ENCODE data around the gene MIX23. TPM values are rescaled to one million over a fixed set of nuclear protein-coding genes. Genes with fewer than 3 reads are reported as not detected.
"Not testable (repeated sequence)": the region's sequence is repeated elsewhere in the genome, so short reads cannot be mapped to it uniquely, and the experiment has no call there.

Gene MIX23
- total RNA-seq, 1 donor from 2014 or later: 46.6 TPM

- H3K27me3 ChIP-seq (ENCODE audit: insufficient read depth, low read length): no peaks in the 10 kb centered on the region
- H3K36me3 Mint-ChIP-seq (ENCODE audit: low read depth, unreplicated experiment): peaks cover 3% of the 10 kb centered on the region
- no peak for TF ChIP-seq CTCF (IDR thresholded peaks at IDR 0.05; ENCODE audit: insufficient read depth, low read depth, low read length)
- TF ChIP-seq EZH2 (IDR thresholded peaks at IDR 0.05; ENCODE audit: insufficient read depth, low read length): no peak
- no peak overlapping the region for H3K4me3 ChIP-seq (ENCODE audit: insufficient read depth, low read depth, low read length)
- no peak overlapping the region for H2AFZ ChIP-seq (ENCODE audit: low read depth, low read length)
- no peaks in the 10 kb centered on the region for H3K36me3 ChIP-seq (ENCODE audit: insufficient read depth, low read length)
- H3K79me2 ChIP-seq (ENCODE audit: insufficient read depth, low read length): peaks cover 59% of the 10 kb centered on the region
- H3K4me1 Mint-ChIP-seq (ENCODE audit: low read depth, unreplicated experiment): no peaks in the 10 kb centered on the region
- no peaks in the 10 kb centered on the region for H3K27me3 Mint-ChIP-seq (ENCODE audit: low read depth, unreplicated experiment)
- no peaks in the 10 kb centered on the region for H3K9me3 Mint-ChIP-seq (ENCODE audit: unreplicated experiment)
- no peaks in the 10 kb centered on the region for H3K4me1 ChIP-seq (ENCODE audit: insufficient read depth, low read length)
- H3K9ac ChIP-seq (ENCODE audit: low read length): no peak overlapping the region
- H3K27ac ChIP-seq (ENCODE audit: low read depth, low read length): no peak overlapping the region
- no peak for DNase-seq (ENCODE audit: low read depth)
- H3K9me3 ChIP-seq (ENCODE audit: insufficient read depth, low read depth, low read length): no peaks in the 10 kb centered on the region
- H3K4me2 ChIP-seq (ENCODE audit: low read length): no peak overlapping the region
- FAIRE-seq: no peak
- H4K20me1 ChIP-seq (ENCODE audit: insufficient read depth, low read length): no peaks in the 10 kb centered on the region
- no peak overlapping the region for H3K4me3 Mint-ChIP-seq (ENCODE audit: unreplicated experiment)
- no peak overlapping the region for H3K27ac Mint-ChIP-seq (ENCODE audit: unreplicated experiment)
These were observed 5.1 kb downstream of the MIX23 start for GRCh38 chr3:122377975-122378374.

- no peak for DNase-seq (ENCODE audit: low read depth)
- H3K27ac Mint-ChIP-seq (ENCODE audit: unreplicated experiment): no peak overlapping the region
- no peak for TF ChIP-seq EZH2 (IDR thresholded peaks at IDR 0.05; ENCODE audit: insufficient read depth, low read length)
- TF ChIP-seq CTCF (IDR thresholded peaks at IDR 0.05; ENCODE audit: insufficient read depth, low read depth, low read length): no peak
- Histone ChIP-seq H3K4me1 (ENCODE audit: insufficient read depth, low read length) (no peaks in the 10 kb centered on the region), H3K36me3 (ENCODE audit: insufficient read depth, low read length) (no peaks in the 10 kb centered on the region), H2AFZ (ENCODE audit: low read depth, low read length) (no peak overlapping the region), H3K4me2 (ENCODE audit: low read length) (no peak overlapping the region), H3K9ac (ENCODE audit: low read length) (no peak overlapping the region), H3K4me3 (ENCODE audit: insufficient read depth, low read depth, low read length) (no peak overlapping the region), H3K79me2 (ENCODE audit: insufficient read depth, low read length) (peaks cover 31% of the 10 kb centered on the region), H3K27me3 (ENCODE audit: insufficient read depth, low read length) (no peaks in the 10 kb centered on the region), H3K27ac (ENCODE audit: low read depth, low read length) (no peak overlapping the region), H3K9me3 (ENCODE audit: insufficient read depth, low read depth, low read length) (no peaks in the 10 kb centered on the region), H4K20me1 (ENCODE audit: insufficient read depth, low read length) (no peaks in the 10 kb centered on the region)
- no peaks in the 10 kb centered on the region for H3K9me3 Mint-ChIP-seq (ENCODE audit: unreplicated experiment)
- FAIRE-seq: no peak
- H3K4me3 Mint-ChIP-seq (ENCODE audit: unreplicated experiment): no peak overlapping the region
- peaks cover 2% of the 10 kb centered on the region for H3K4me1 Mint-ChIP-seq (ENCODE audit: low read depth, unreplicated experiment)
- H3K36me3 Mint-ChIP-seq (ENCODE audit: low read depth, unreplicated experiment): peaks cover 3% of the 10 kb centered on the region
- H3K27me3 Mint-ChIP-seq (ENCODE audit: low read depth, unreplicated experiment): no peaks in the 10 kb centered on the region
These were observed 9.0 kb downstream of the MIX23 start for GRCh38 chr3:122374034-122374433.

- peaks cover 5% of the 10 kb centered on the region for H3K4me1 Mint-ChIP-seq (ENCODE audit: low read depth, unreplicated experiment)
- Histone ChIP-seq H3K4me1 (ENCODE audit: insufficient read depth, low read length) (peaks cover 3% of the 10 kb centered on the region), H3K9ac (ENCODE audit: low read length) (no peak overlapping the region), H3K27me3 (ENCODE audit: insufficient read depth, low read length) (no peaks in the 10 kb centered on the region), H3K9me3 (ENCODE audit: insufficient read depth, low read depth, low read length) (no peaks in the 10 kb centered on the region), H3K36me3 (ENCODE audit: insufficient read depth, low read length) (peaks cover 2% of the 10 kb centered on the region), H4K20me1 (ENCODE audit: insufficient read depth, low read length) (no peaks in the 10 kb centered on the region), H2AFZ (ENCODE audit: low read depth, low read length) (no peak overlapping the region), H3K4me2 (ENCODE audit: low read length) (no peak overlapping the region), H3K4me3 (ENCODE audit: insufficient read depth, low read depth, low read length) (no peak overlapping the region), H3K27ac (ENCODE audit: low read depth, low read length) (no peak overlapping the region), H3K79me2 (ENCODE audit: insufficient read depth, low read length) (no peaks in the 10 kb centered on the region)
- FAIRE-seq (no peak), DNase-seq (ENCODE audit: low read depth) (no peak)
- TF ChIP-seq EZH2 (IDR thresholded peaks at IDR 0.05; ENCODE audit: insufficient read depth, low read length): no peak
- TF ChIP-seq CTCF (IDR thresholded peaks at IDR 0.05; ENCODE audit: insufficient read depth, low read depth, low read length): no peak
- H3K36me3 Mint-ChIP-seq (ENCODE audit: low read depth, unreplicated experiment): no peaks in the 10 kb centered on the region
- H3K27me3 Mint-ChIP-seq (ENCODE audit: low read depth, unreplicated experiment): no peaks in the 10 kb centered on the region
- no peaks in the 10 kb centered on the region for H3K9me3 Mint-ChIP-seq (ENCODE audit: unreplicated experiment)
- H3K4me3 Mint-ChIP-seq (ENCODE audit: unreplicated experiment): no peak overlapping the region
- H3K27ac Mint-ChIP-seq (ENCODE audit: unreplicated experiment): no peak overlapping the region
These were observed 16.7 kb downstream of the MIX23 start for GRCh38 chr3:122366379-122366749.

DNA sequence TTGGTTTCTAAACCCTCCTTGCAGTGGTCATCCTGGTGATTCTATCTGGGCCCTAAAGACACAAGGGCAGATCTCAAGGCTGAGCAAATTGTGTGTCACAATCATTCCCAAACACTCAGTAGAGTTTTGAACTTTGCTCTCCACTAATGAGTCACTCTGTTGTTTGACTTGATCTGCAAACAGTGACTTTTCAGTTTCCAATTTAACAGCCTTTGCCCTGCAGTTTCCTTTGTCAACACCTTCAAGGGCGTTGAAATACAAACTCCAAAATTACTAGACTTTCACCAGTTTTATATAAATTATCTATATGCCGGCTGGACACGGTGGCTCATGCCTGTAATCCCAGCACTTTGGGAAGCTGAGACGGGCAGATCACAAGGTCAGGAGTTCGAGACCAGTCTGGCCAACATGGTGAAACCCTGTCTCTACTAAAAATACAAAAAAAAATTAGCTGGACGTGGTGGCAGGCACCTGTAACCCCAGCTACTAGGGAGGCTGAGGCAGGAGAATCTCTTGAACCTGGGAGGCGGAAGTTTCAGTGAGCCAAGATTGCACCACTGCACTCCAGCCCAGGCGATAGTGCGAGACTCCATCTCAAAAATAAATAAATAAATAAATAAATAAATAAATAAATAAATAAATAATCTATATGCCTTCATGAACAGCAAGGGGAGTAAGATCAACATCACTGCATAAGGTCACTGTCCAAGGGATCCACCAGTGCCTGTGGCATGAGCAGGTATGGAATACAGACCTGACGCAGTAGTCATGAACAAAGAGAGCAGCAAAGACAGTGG lies 17.3 kb downstream of the MIX23 start:
- not testable (repeated sequence) for H2AFZ ChIP-seq (ENCODE audit: low read depth, low read length); H3K4me1 ChIP-seq (ENCODE audit: insufficient read depth, low read length); H3K27me3 ChIP-seq (ENCODE audit: insufficient read depth, low read length); H3K4me3 ChIP-seq (ENCODE audit: insufficient read depth, low read depth, low read length); FAIRE-seq; H3K4me2 ChIP-seq (ENCODE audit: low read length); H3K27ac ChIP-seq (ENCODE audit: low read depth, low read length); H3K9ac ChIP-seq (ENCODE audit: low read length); H3K36me3 ChIP-seq (ENCODE audit: insufficient read depth, low read length); H3K79me2 ChIP-seq (ENCODE audit: insufficient read depth, low read length); H3K9me3 Mint-ChIP-seq (ENCODE audit: unreplicated experiment); H3K4me3 Mint-ChIP-seq (ENCODE audit: unreplicated experiment); H4K20me1 ChIP-seq (ENCODE audit: insufficient read depth, low read length); H3K4me1 Mint-ChIP-seq (ENCODE audit: low read depth, unreplicated experiment); H3K36me3 Mint-ChIP-seq (ENCODE audit: low read depth, unreplicated experiment); H3K27me3 Mint-ChIP-seq (ENCODE audit: low read depth, unreplicated experiment); H3K9me3 ChIP-seq (ENCODE audit: insufficient read depth, low read depth, low read length)
- peak overlapping the region; percentile 20 for H3K27ac Mint-ChIP-seq (ENCODE audit: unreplicated experiment)
- DNase-seq (ENCODE audit: low read depth): peak; percentile 3
